ENCODE data around the gene CPEB2. TPM values are rescaled to one million over a fixed set of nuclear protein-coding genes. Genes with fewer than 3 reads are reported as not detected.
A peak's percentile ranks its signal among the peaks of the same experiment; 100 is the strongest.

CPEB2 gene
- 6.9 and 7.2 TPM in 2 replicates for total RNA-seq

- POLR2A ChIA-PET: interaction anchor here (0.6 to 2.7 kb wide), 8 partner anchors 19 to 1401 kb away, joined by 3 to 14 read pairs (median 4); partner anchors contain the start of genes BOD1L1 and FBXL5
- Mint-ChIP-seq H3K27ac (peak within 1 kb of the TSS; percentile 96), H3K27me3 (no peaks in the 10 kb centered on the region), H3K9me3 (no peaks in the 10 kb centered on the region), H3K4me1 (peaks cover 23% of the 10 kb centered on the region), H3K4me3 (peak within 1 kb of the TSS; percentile 93), H3K36me3 (ENCODE audit: low read depth) (peaks cover 6% of the 10 kb centered on the region)
- ATAC-seq (ENCODE audit: low read depth) (peak; percentile 69), DNase-seq (peak; percentile 92)
- intact Hi-C loops (cut with micrococcal nuclease): loop anchor here (1.0 to 10.0 kb wide), 16 partner anchors 129 to 1518 kb away; partner anchors contain the start of genes BOD1L1, CD38, FAM200B and FBXL5
- no peak for TF ChIP-seq CTCF (IDR thresholded peaks at IDR 0.05)
- CTCF ChIA-PET: no interaction called here
Observed at GRCh38 chr4:15001869-15002658, at the start of gene CPEB2. TSS of gene CPEB2 (plus strand) at chr4:15002481. CDS start at chr4:15002674, 193 bp downstream.

- Mint-ChIP-seq H3K9me3 (no peaks in the 10 kb centered on the region), H3K27ac (no peak overlapping the region), H3K36me3 (ENCODE audit: low read depth) (no peaks in the 10 kb centered on the region), H3K27me3 (no peaks in the 10 kb centered on the region), H3K4me1 (peaks cover 2% of the 10 kb centered on the region), H3K4me3 (no peak overlapping the region)
- CTCF ChIA-PET: no interaction called here
- intact Hi-C loops (cut with micrococcal nuclease): no loop called here
- no peak for ATAC-seq (ENCODE audit: low read depth)
- POLR2A ChIA-PET: no interaction called here
- DNase-seq: no peak
- TF ChIP-seq CTCF (IDR thresholded peaks at IDR 0.05): no peak
Observed at GRCh38 chr4:14958436-14958835, 43.8 kb upstream of the CPEB2 start.

- POLR2A ChIA-PET: no interaction called here
- CTCF ChIA-PET: no interaction called here
Observed at GRCh38 chr4:14961292-14961691, 41.0 kb upstream of the CPEB2 start.

GRCh38 chr4:14965071-14965470 lies 37.2 kb upstream of the CPEB2 start:
- ChIA-PET CTCF (no interaction called here), POLR2A (no interaction called here)
- H3K27ac Mint-ChIP-seq: no peak overlapping the region
- TF ChIP-seq CTCF (IDR thresholded peaks at IDR 0.05): no peak
- intact Hi-C loops (cut with micrococcal nuclease): no loop called here
- H3K27me3 Mint-ChIP-seq: peaks cover 2% of the 10 kb centered on the region
- H3K9me3 Mint-ChIP-seq: no peaks in the 10 kb centered on the region
- no peaks in the 10 kb centered on the region for H3K36me3 Mint-ChIP-seq (ENCODE audit: low read depth)
- no peak overlapping the region for H3K4me3 Mint-ChIP-seq
- no peak for DNase-seq
- H3K4me1 Mint-ChIP-seq: peaks cover 2% of the 10 kb centered on the region
- no peak for ATAC-seq (ENCODE audit: low read depth)

More at GRCh38 chr4:14961292-14961691, 41.0 kb upstream of the CPEB2 start:
- Mint-ChIP-seq H3K9me3 (no peaks in the 10 kb centered on the region), H3K4me1 (peaks cover 2% of the 10 kb centered on the region), H3K27ac (no peak overlapping the region), H3K4me3 (no peak overlapping the region), H3K36me3 (ENCODE audit: low read depth) (no peaks in the 10 kb centered on the region), H3K27me3 (no peaks in the 10 kb centered on the region)
- intact Hi-C loops (cut with micrococcal nuclease): no loop called here
- no peak for TF ChIP-seq CTCF (IDR thresholded peaks at IDR 0.05)
- DNase-seq (no peak), ATAC-seq (ENCODE audit: low read depth) (no peak)

- CTCF ChIA-PET: no interaction called here
- no peak for TF ChIP-seq CTCF (IDR thresholded peaks at IDR 0.05)
- no peaks in the 10 kb centered on the region for H3K36me3 Mint-ChIP-seq (ENCODE audit: low read depth)
Observed at GRCh38 chr4:14967982-14968381, 34.3 kb upstream of the CPEB2 start.

More at GRCh38 chr4:14967982-14968381, 34.3 kb upstream of the CPEB2 start:
- Mint-ChIP-seq H3K4me1 (no peaks in the 10 kb centered on the region), H3K27ac (no peak overlapping the region), H3K4me3 (no peak overlapping the region), H3K9me3 (peaks cover 2% of the 10 kb centered on the region), H3K27me3 (peaks cover 5% of the 10 kb centered on the region)
- DNase-seq (no peak), ATAC-seq (ENCODE audit: low read depth) (no peak)
- intact Hi-C loops (cut with micrococcal nuclease): no loop called here
- POLR2A ChIA-PET: no interaction called here

Data from activated B cell treated with CpG ODN at 0.5 μM for 24 hours (primary cell).